AG10803 (cell line): Measurements from ENCODE around the gene AACS.

Experiments used
- DNase-seq: peaks from one replicate; pipeline ENCODE4 v3.0.0; 2010; ENCODE audit warnings: low read depth
- H3K4me3 ChIP-seq: 2 replicates; pipeline ENCODE4 v1.5.1; 2011; ENCODE audit warnings: mild to moderate bottlenecking, low read length, control low read depth
- CTCF ChIP-seq: conservative IDR thresholded peaks from 2 replicates; pipeline ENCODE4 v1.5.1; 2011; ENCODE audit warnings: mild to moderate bottlenecking, low read length, control low read depth, inconsistent platforms

AACS gene

GRCh38 chr12:125033288-125033687 lies 31.9 kb upstream of the AACS start:
- no peak overlapping the region for H3K4me3 ChIP-seq
- TF ChIP-seq CTCF = no peak
- DNase-seq = no peak

DNA sequence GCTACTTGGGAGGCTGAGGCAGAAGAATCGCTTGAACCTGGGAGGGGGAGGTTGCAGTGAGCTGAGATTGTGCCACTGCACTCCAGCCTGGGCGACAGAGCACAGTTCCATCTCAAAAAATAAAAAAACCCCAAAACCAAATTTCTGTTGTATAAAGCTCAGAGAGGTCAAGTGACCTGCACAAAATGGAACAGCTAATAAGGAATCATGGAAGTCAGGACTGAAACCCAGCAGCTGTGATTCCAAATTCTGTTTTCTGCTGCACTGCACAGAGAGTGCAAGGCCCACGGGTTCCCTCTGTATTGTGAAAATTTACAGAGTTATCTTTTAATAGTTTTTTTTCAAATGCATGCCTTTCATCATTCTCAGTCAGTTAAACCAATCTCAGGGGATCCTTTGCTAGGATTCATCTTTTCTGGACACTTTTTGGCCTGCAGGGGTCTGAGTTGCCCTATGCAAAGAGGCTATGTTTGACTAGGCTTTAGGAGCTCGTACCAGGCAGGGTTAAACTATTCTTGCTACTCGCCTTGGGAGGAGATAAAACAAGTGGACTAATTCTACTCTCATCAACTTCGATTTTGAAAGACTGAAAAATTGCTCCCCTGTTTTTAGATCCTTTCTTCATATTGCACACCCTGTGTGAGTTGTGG lies 26.1 kb upstream of the AACS start:
- no peak for DNase-seq
- TF ChIP-seq CTCF = 0 out of 2 replicates have a peak, but pooled peaks have one; percentile 14
- no peak overlapping the region for H3K4me3 ChIP-seq

- peak overlapping the region; percentile 76 for H3K4me3 ChIP-seq
- DNase-seq = no peak
- TF ChIP-seq CTCF = no peak
Measured at GRCh38 chr12:125049093-125049458, 16.2 kb upstream of the AACS start.

- no peak for TF ChIP-seq CTCF
- H3K4me3 ChIP-seq = no peak overlapping the region
- no peak for DNase-seq
Measured at GRCh38 chr12:125050446-125050845, 14.8 kb upstream of the AACS start.

DNA sequence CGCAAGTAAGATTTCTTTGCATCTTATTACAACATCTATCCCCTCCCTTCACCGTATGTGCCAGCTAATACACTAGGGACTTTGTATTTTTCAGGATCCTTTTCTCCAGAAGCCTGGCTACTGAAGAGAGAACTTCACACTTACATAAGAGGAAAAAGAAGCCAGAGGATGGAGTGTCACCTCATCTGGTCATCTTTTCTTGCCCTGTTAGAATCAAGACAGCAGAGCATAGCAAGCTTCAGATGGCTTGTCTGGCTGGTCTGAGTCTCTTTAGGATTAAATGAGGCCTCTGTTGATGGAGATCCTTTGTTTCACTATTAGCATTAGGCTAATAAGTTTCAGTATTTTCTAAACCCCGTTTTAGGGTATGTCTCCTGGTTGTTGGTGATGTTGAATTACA lies 14.4 kb upstream of the AACS start:
- no peak for DNase-seq
- TF ChIP-seq CTCF = no peak
- H3K4me3 ChIP-seq = no peak overlapping the region

GRCh38 chr12:125053821-125054220 lies 11.4 kb upstream of the AACS start:
- no peak overlapping the region for H3K4me3 ChIP-seq
- TF ChIP-seq CTCF = no peak
- DNase-seq = no peak

DNA sequence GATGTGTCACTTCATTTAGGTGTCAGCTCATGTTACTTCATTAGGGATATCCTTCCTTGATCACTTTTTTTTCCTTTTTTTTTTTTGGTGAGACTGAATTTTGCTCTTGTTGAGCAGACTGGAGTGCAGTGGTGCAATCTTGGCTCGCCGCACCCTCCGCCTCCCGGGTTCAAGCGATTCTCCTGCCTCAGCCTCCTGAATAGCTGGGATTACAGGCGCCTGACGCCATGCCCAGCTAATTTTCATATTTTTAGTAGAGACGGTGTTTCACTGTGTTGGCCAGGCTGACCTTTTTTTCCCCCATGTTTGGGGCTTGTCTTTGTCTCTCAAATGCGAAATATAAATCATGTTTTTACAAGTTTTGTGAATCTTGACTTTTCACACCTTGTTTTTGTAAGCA lies 9.6 kb upstream of the AACS start:
- TF ChIP-seq CTCF = no peak
- no peak for DNase-seq
- no peak overlapping the region for H3K4me3 ChIP-seq
